Body of pancreas (tissue), 4 donors: Measurements from ENCODE around the gene RPL6. TPM values are rescaled to one million over a fixed set of nuclear protein-coding genes. Genes with fewer than 3 reads are reported as not detected.
"Not testable (repeated sequence)": the region's sequence is repeated elsewhere in the genome, so short reads cannot be mapped to it uniquely, and the experiment has no call there.

Experiments used
- ATAC-seq: fragments of 150-250 bp; one replicate; pipeline ENCODE4 v1.9.1; 2016
- DNase-seq, 4 donors: peaks; one replicate each; pipeline ENCODE4 v3.0.0-alpha.2; 2019
- H3K27ac ChIP-seq, 4 donors: fragments of 200-600 bp; sonication (generic); 1 replicate in 3 of 4; 2 replicates in 1 of 4; pipeline versions ENCODE4 v1.5.1 to v1.6.1; 2016 to 2019; ENCODE audit warnings: mild to moderate bottlenecking in 1 of 4, mixed read lengths in 1 of 4, moderate library complexity in 1 of 4
- H3K27me3 ChIP-seq, 2 donors: fragments of 200-600 bp; sonication (generic); one replicate each; pipeline ENCODE4 v1.6.0; 2016; ENCODE audit warnings: mild to moderate bottlenecking in 1 of 2
- H3K36me3 ChIP-seq, 2 donors: fragments of 200-600 bp; sonication (generic); replicated peaks in 1 of 2; 2 replicates each; pipeline ENCODE4 v1.5.1; 2016; ENCODE audit warnings: low read depth in 2 of 2; ENCODE audit not compliant: insufficient read depth in 1 of 2
- H3K4me1 ChIP-seq: fragments of 200-600 bp; sonication (generic); one replicate; pipeline ENCODE4 v1.6.0; 2016
- H3K4me3 ChIP-seq, 2 donors: fragments of 200-600 bp; sonication (generic); 1 replicate in 1 of 2; 2 replicates in 1 of 2; pipeline ENCODE4 v1.5.1; 2016 to 2019
- H3K9me3 ChIP-seq, 3 donors: fragments of 200-600 bp; sonication (generic); 1 replicate in 2 of 3; 2 replicates in 1 of 3; pipeline ENCODE4 v1.5.1; 2016
- CTCF ChIP-seq, 7 experiments: fragments of 450-650 bp in 4 of 7; fragments of 200-600 bp in 3 of 7; sonication (generic) in 3 of 7; IDR thresholded peaks; one replicate each; pipeline ENCODE4 v1.5.1; 2016 to 2019; ENCODE audit warnings: antibody characterized with exemption in 7 of 7
- POLR2A ChIP-seq, 3 donors: fragments of 450-650 bp; IDR thresholded peaks; one replicate each; pipeline ENCODE4 v1.6.1; 2016; ENCODE audit warnings: antibody characterized with exemption in 3 of 3, mild to moderate bottlenecking in 2 of 3
- WGBS, 2 donors: methylation state at CpG; one replicate each; pipeline ENCODE4 v1.1.5; 2017; 5-methylcytosine and 5-hydroxymethylcytosine counted together
- intact Hi-C: fragments of 100-400 bp; cut with DNase I; formaldehyde crosslinking; loops from one replicate; pipeline ENCODE4 v1.15.1; 2023
- total RNA-seq, 2 donors: library from RNA; depleted of rRNA; stranded (reverse); fragments of >200 nt; gene quantifications; one replicate each; pipeline ENCODE4 v1.1.0, GENCODE V29; 2016

The RPL6 gene
- total RNA-seq, 2 donors from 2014 or later = 864 to 931 TPM

GRCh38 chr12:112401903-112402498 is 7.4 kb downstream of the RPL6 start:
- TF ChIP-seq CTCF (IDR thresholded peaks at IDR 0.05) (no peak), POLR2A (IDR thresholded peaks at IDR 0.05) (no peak)
- intact Hi-C loops = no loop called here
- H3K36me3 ChIP-seq = peaks cover 7 to 21% of the 10 kb centered on the region in 2 donors
- ATAC-seq (no peak), DNase-seq (no peak)
- H3K4me1 ChIP-seq = peaks cover 1% of the 10 kb centered on the region
- no peaks in the 10 kb centered on the region for H3K9me3 ChIP-seq
- no peak overlapping the region for H3K27ac ChIP-seq
- 41 to 43% methylated on average over 5 of the region's 5 CpGs for WGBS, 2 donors
- H3K27me3 ChIP-seq = no peaks in the 10 kb centered on the region
- H3K4me3 ChIP-seq = no peak overlapping the region

- Histone ChIP-seq H3K27ac (no peak overlapping the region), H3K9me3 (no peaks in the 10 kb centered on the region), H3K27me3 (no peaks in the 10 kb centered on the region), H3K36me3 (peaks cover 0 to 16% of the 10 kb centered on the region in 2 donors), H3K4me3 (no peak overlapping the region), H3K4me1 (no peaks in the 10 kb centered on the region)
- DNase-seq = no peak
- 88 to 90% methylated on average over 3 to 5 of the region's 5 CpGs for WGBS, 2 donors
- intact Hi-C loops = no loop called here
- TF ChIP-seq CTCF (IDR thresholded peaks at IDR 0.05) = no peak
- ATAC-seq = no peak
Observed at GRCh38 chr12:112401054-112401453, 8.4 kb downstream of the RPL6 start.

- Histone ChIP-seq H3K4me3 (no peak overlapping the region), H3K27me3 (no peaks in the 10 kb centered on the region), H3K4me1 (no peaks in the 10 kb centered on the region), H3K36me3 (no peaks in the 10 kb centered on the region), H3K27ac (no peak overlapping the region), H3K9me3 (no peaks in the 10 kb centered on the region)
- intact Hi-C loops = no loop called here
- 38 to 59% methylated on average over 1 of the region's 1 CpG for WGBS, 2 donors
- no peak for TF ChIP-seq CTCF (IDR thresholded peaks at IDR 0.05)
- TF ChIP-seq POLR2A (IDR thresholded peaks at IDR 0.05) = no peak
- DNase-seq = no peak
- no peak for ATAC-seq
Observed at GRCh38 chr12:112393328-112393727, 16.1 kb downstream of the RPL6 start.

- H3K4me1 ChIP-seq, H3K4me3 ChIP-seq, H3K27ac ChIP-seq, H3K36me3 ChIP-seq, ATAC-seq, H3K9me3 ChIP-seq, DNase-seq, H3K27me3 ChIP-seq: not testable (repeated sequence)
- 87 to 91% methylated on average over 3 of the region's 4 CpGs for WGBS, 2 donors
- intact Hi-C loops = loop anchor here (10.0 kb wide), 1 partner anchor 195 kb away; no protein-coding TSS in a partner anchor
Observed at GRCh38 chr12:112389922-112390654, 19.3 kb downstream of the RPL6 start.

GRCh38 chr12:112389228-112389627 is 20.2 kb downstream of the RPL6 start:
- ATAC-seq (no peak), DNase-seq (no peak)
- WGBS, 2 donors = 65 to 79% methylated on average over 4 of the region's 4 CpGs
- no peaks in the 10 kb centered on the region for H3K9me3 ChIP-seq
- no peak overlapping the region for H3K4me3 ChIP-seq
- no peaks in the 10 kb centered on the region for H3K27me3 ChIP-seq
- H3K4me1 ChIP-seq = peaks cover 5% of the 10 kb centered on the region
- intact Hi-C loops = loop anchor here (10.0 kb wide), 1 partner anchor 194 kb away; no protein-coding TSS in a partner anchor
- H3K36me3 ChIP-seq = no peaks in the 10 kb centered on the region
- no peak for TF ChIP-seq POLR2A (IDR thresholded peaks at IDR 0.05)
- TF ChIP-seq CTCF (IDR thresholded peaks at IDR 0.05) = no peak
- H3K27ac ChIP-seq = no peak overlapping the region
